Epithelial cell of proximal tubule (primary cell): Measurements from ENCODE around the gene HBG2. TPM values are rescaled to one million over a fixed set of nuclear protein-coding genes. Genes with fewer than 3 reads are reported as not detected.

ENCODE experiments used
- DNase-seq: peaks from one replicate; pipeline ENCODE4 v3.0.0-alpha.2; 2011; ENCODE audit warnings: low read depth
- H3K4me3 ChIP-seq: 2 replicates; pipeline ENCODE4 v1.5.1; 2011; ENCODE audit warnings: low read depth, mild to moderate bottlenecking, low read length
- CTCF ChIP-seq: conservative IDR thresholded peaks from 2 replicates; pipeline ENCODE4 v1.5.1; 2012; ENCODE audit warnings: low read depth, mild to moderate bottlenecking, low read length
- total RNA-seq: library from RNA; depleted of rRNA; stranded (reverse); fragments of >200 nt; gene quantifications from 2 replicates; pipeline ENCODE4 v1.2.3, GENCODE V29; 2015

The HBG2 gene
- total RNA-seq, 1 donor from 2014 or later = not detected

GRCh38 chr11:5223686-5224085 lies 30.9 kb downstream of the HBG2 start:
- H3K4me3 ChIP-seq = no peak overlapping the region
- TF ChIP-seq CTCF = no peak
- no peak for DNase-seq

- no peak overlapping the region for H3K4me3 ChIP-seq
- TF ChIP-seq CTCF = no peak
- DNase-seq = no peak
These were observed 31.4 kb downstream of the HBG2 start for GRCh38 chr11:5223146-5223545.

- no peak for DNase-seq
- H3K4me3 ChIP-seq = no peak overlapping the region
- TF ChIP-seq CTCF = no peak
These were observed 44.1 kb downstream of the HBG2 start for GRCh38 chr11:5210376-5210885.

- TF ChIP-seq CTCF = peak; percentile 77
- no peak overlapping the region for H3K4me3 ChIP-seq
- DNase-seq = peak; percentile 31
These were observed 49.8 kb downstream of the HBG2 start for GRCh38 chr11:5204787-5205186.

GRCh38 chr11:5203366-5203765 lies 51.2 kb downstream of the HBG2 start:
- TF ChIP-seq CTCF = no peak
- DNase-seq = no peak
- no peak overlapping the region for H3K4me3 ChIP-seq

Other genes starting within 250 kb of the HBG2 start
- not detected in 2 replicates for gene OR52J3, start 208.3 kb downstream of the HBG2 start, total RNA-seq
- gene OR52E2, start 195.2 kb downstream of the HBG2 start, total RNA-seq = not detected in 2 replicates
- not detected in 2 replicates for gene OR52E1, start 185.2 kb downstream of the HBG2 start, total RNA-seq
- not detected in 2 replicates for gene OR52A5, start 116.4 kb downstream of the HBG2 start, total RNA-seq
- not detected in 2 replicates for gene OR52A1, start 100.0 kb downstream of the HBG2 start, total RNA-seq
- not detected in 2 replicates for gene OR51V1, start 54.1 kb downstream of the HBG2 start, total RNA-seq
- gene HBB, start 27.7 kb downstream of the HBG2 start, total RNA-seq = not detected in 2 replicates
- gene HBD, start 20.3 kb downstream of the HBG2 start, total RNA-seq = not detected in 2 replicates
- not detected in 2 replicates for gene HBG1, start 4.9 kb downstream of the HBG2 start, total RNA-seq
- gene HBE1, start 15.2 kb upstream of the HBG2 start, total RNA-seq = not detected in 2 replicates
- not detected in 2 replicates for gene OR51B4, start 47.2 kb upstream of the HBG2 start, total RNA-seq
- gene OR51B2, start 69.5 kb upstream of the HBG2 start, total RNA-seq = not detected in 2 replicates
- not detected in 2 replicates for gene OR51B5, start 88.7 kb upstream of the HBG2 start, total RNA-seq
- gene OR51B6, start 96.7 kb upstream of the HBG2 start, total RNA-seq = not detected in 2 replicates
- not detected in 2 replicates for gene OR51M1, start 129.0 kb upstream of the HBG2 start, total RNA-seq
- not detected in 2 replicates for gene OR51Q1, start 167.3 kb upstream of the HBG2 start, total RNA-seq
- gene OR51I1, start 186.7 kb upstream of the HBG2 start, total RNA-seq = not detected in 2 replicates
- not detected in 2 replicates for gene OR51I2, start 194.5 kb upstream of the HBG2 start, total RNA-seq
- not detected in 2 replicates for gene OR52D1, start 233.9 kb upstream of the HBG2 start, total RNA-seq